ENCODE results near the gene ZYX. TPM values are rescaled to one million over a fixed set of nuclear protein-coding genes. Genes with fewer than 3 reads are reported as not detected.

ZYX gene
- total and polyA plus RNA-seq, 9 of the 15 experiments (the other 6 are each of a cell fraction or from before 2014, with no cell fraction given): 1.8 to 130 (median 15.7) TPM

- TF ChIP-seq, protein P1, sequence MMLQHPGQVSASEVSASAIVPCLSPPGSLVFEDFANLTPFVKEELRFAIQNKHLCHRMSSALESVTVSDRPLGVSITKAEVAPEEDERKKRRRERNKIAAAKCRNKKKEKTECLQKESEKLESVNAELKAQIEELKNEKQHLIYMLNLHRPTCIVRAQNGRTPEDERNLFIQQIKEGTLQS (IDR thresholded peaks at IDR 0.05): peak; percentile 91
- TF ChIP-seq, protein P1 (CRISPR knock-in tag; conservative IDR thresholded peaks at IDR 0.05): no peak
- TF ChIP-seq, protein P2, sequence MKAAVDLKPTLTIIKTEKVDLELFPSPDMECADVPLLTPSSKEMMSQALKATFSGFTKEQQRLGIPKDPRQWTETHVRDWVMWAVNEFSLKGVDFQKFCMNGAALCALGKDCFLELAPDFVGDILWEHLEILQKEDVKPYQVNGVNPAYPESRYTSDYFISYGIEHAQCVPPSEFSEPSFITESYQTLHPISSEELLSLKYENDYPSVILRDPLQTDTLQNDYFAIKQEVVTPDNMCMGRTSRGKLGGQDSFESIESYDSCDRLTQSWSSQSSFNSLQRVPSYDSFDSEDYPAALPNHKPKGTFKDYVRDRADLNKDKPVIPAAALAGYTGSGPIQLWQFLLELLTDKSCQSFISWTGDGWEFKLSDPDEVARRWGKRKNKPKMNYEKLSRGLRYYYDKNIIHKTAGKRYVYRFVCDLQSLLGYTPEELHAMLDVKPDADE (conservative IDR thresholded peaks at IDR 0.05; ENCODE audit: control insufficient read depth, low read depth, low read length): no peak
- TF ChIP-seq, protein P3, sequence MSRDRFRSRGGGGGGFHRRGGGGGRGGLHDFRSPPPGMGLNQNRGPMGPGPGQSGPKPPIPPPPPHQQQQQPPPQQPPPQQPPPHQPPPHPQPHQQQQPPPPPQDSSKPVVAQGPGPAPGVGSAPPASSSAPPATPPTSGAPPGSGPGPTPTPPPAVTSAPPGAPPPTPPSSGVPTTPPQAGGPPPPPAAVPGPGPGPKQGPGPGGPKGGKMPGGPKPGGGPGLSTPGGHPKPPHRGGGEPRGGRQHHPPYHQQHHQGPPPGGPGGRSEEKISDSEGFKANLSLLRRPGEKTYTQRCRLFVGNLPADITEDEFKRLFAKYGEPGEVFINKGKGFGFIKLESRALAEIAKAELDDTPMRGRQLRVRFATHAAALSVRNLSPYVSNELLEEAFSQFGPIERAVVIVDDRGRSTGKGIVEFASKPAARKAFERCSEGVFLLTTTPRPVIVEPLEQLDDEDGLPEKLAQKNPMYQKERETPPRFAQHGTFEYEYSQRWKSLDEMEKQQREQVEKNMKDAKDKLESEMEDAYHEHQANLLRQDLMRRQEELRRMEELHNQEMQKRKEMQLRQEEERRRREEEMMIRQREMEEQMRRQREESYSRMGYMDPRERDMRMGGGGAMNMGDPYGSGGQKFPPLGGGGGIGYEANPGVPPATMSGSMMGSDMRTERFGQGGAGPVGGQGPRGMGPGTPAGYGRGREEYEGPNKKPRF (IDR thresholded peaks at IDR 0.05; ENCODE audit: low read depth, low read length): no peak
- TF ChIP-seq JUND (IDR thresholded peaks at IDR 0.05; ENCODE audit: borderline replicate concordance, low read depth, low read length) (peak; percentile 52; the same call in 1 of the 2 replicates), JUND (tag; IDR thresholded peaks at IDR 0.05; ENCODE audit: borderline replicate concordance, low read depth, low read length) (peak; percentile 66; the same call in 1 of the 3 replicates), CXXC5 (CRISPR knock-in tag; IDR thresholded peaks at IDR 0.05) (peak; percentile 29; the same call in 1 of the 2 replicates), ZNF584 (CRISPR knock-in tag; IDR thresholded peaks at IDR 0.05; ENCODE audit: low read depth) (0 out of 2 replicates have a peak, but pooled peaks have one; percentile 43), FOXK2 (conservative IDR thresholded peaks at IDR 0.05 in 1 of 2, IDR thresholded peaks at IDR 0.05 in 1 of 2; ENCODE audit: low read depth in 2 of 2) (0 out of 4 replicates have a peak, but pooled peaks of 1 of the 2 experiments have one; percentile 52), CREB1 (IDR thresholded peaks at IDR 0.05) (peak; percentile 56), CREB1 (CRISPR knock-in tag; IDR thresholded peaks at IDR 0.05) (no peak)
- TF ChIP-seq, protein P4, sequence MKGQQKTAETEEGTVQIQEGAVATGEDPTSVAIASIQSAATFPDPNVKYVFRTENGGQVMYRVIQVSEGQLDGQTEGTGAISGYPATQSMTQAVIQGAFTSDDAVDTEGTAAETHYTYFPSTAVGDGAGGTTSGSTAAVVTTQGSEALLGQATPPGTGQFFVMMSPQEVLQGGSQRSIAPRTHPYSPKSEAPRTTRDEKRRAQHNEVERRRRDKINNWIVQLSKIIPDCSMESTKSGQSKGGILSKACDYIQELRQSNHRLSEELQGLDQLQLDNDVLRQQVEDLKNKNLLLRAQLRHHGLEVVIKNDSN (CRISPR knock-in tag; IDR thresholded peaks at IDR 0.05): peak; percentile 69
Observed at GRCh38 chr7:143434660-143435059, 53.5 kb downstream of the ZYX start (continued).

Data from K562 (cell line).